HG03135 (cell line): ENCODE results near the gene NUTF2.

ENCODE experiments used
- ATAC-seq: cut with Tn5 transposase; IDR thresholded peaks from one replicate; pipeline ENCODE4 v1.9.1; 2021; ENCODE audit warnings: mild to moderate bottlenecking, moderate library complexity; ENCODE audit not compliant: unreplicated experiment

The NUTF2 gene

DNA sequence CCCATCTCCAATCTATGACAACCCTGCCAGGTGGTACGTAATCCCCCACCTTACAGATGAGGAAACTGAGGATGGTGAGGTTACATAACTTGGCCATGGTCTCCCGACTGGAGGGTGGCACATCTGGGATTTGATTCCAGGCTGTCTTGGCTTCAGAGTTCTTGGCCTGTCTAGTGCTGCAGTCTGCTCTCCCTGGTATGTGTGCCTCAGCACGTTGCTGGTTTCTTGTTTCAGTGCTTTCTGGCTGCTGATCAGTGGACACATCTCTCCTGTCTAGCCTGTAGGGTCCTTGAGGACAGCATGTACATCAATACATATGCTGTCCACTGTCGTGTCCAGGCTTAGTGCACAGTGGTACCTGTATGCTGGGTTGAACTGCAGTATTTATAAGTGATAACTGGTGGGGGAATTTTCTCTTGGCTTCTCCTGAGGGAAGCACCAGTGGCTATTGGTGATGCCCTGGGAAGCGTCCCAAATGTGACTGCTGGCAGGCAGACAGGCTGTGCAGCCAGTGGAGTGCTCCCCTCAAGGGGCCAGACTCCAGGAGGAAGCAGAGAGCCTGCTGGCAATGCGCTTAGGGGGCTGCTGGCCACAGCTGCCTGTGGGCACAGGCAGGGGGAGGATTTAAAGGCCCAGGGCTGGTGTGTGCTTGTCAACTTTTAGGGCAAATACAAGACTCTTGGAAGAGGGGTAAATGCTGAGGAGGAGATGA lies 70.6 kb downstream of the NUTF2 start:
- no peak for ATAC-seq

DNA sequence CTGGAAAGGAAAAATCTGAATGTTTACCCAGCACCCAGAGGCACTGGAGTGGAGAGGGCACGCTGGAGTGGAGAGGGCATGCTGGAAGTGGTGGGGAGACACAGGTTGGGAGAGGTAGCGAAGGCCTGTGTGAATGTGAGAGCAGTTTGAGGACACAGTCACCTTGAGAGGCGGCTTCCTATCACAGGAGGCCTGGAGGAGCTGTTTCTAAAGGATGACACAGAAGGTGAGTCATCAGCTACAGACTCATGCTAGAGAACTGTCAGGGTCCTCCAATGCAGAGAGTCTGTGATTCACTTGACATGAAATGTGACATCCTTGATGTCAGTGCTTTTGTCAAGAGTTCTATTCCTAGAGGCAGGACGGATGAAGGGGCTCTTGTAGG lies 71.1 kb downstream of the NUTF2 start:
- no peak for ATAC-seq

DNA sequence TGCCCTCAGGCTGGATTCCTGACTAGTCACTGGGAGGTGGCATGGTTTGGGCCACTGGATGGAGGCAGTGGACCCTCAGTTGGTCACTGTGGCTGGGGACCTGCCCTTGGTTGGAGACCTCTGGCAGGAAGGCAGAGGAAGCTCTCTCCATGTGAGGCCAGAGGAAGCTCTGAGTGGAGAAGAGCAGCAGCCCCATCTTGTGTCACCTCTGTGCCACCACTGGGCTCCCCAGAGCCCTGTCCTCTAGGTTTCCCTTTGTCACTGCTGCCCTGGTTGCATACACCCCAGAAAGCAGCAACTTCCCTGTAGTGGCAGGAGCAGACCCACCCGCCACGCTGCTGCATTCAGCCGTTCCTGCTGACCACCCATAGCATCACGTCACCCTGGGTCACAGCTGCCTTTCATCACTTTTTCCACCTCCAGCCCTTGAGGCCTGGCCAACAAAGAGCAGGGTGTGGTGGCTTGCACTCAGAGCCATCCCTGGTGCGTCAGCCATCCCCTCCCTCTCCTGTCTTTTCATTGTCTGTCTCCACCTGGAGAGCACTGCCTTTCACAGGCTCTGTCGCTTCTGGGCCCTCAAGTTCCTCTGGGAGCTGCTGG lies 73.0 kb downstream of the NUTF2 start:
- no peak for ATAC-seq
